Mononuclear cell (primary cell): Measurements from ENCODE around the gene GUCD1. TPM values are rescaled to one million over a fixed set of nuclear protein-coding genes. Genes with fewer than 3 reads are reported as not detected.

Experiments
- H3K27me3 ChIP-seq: 2 replicates; pipeline ENCODE4 v1.6.0; 2011; ENCODE audit warnings: low read length, control low read depth; ENCODE audit not compliant: insufficient read depth
- H3K4me1 ChIP-seq: 2 replicates; pipeline ENCODE4 v1.5.1; 2011; ENCODE audit warnings: mild to moderate bottlenecking, low read length, control low read depth; ENCODE audit not compliant: insufficient read depth
- H3K4me3 ChIP-seq: 2 replicates; pipeline ENCODE4 v1.5.1; 2011; ENCODE audit warnings: mild to moderate bottlenecking, low read length, moderate library complexity
- H3K9me3 ChIP-seq: 2 replicates; pipeline ENCODE4 v1.5.1; 2011; ENCODE audit warnings: low read depth, mild to moderate bottlenecking, control low read depth, low read length
- total RNA-seq: library from RNA; depleted of rRNA; stranded (reverse); fragments of >200 nt; gene quantifications from one replicate; pipeline ENCODE4 v1.2.3, GENCODE V29; 2012

Gene GUCD1
- total RNA-seq, 1 donor, result 88.6 TPM

DNA sequence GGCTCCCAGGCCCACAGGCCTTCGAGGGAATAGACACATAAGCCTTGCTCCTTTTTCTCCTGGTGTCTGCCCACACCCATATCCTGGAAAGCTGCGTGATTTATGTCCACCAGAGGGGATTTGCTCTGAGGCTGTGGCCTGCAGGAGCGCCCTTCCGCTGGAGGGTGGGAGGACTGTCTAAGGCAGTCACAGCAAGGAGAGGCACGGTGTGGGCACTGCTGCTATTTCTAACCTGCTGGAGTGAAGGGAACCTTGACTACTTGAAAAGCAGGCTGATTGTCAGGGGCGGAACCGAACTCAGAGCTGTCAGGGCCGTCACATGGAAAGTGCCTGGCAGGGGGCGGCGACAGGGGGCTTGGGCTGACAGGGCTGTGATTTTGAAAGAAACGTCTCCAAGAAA lies 56.1 kb downstream of the GUCD1 start:
- Histone ChIP-seq H3K4me3 (no peak overlapping the region), H3K4me1 (peaks cover 45% of the 10 kb centered on the region), H3K9me3 (no peaks in the 10 kb centered on the region), H3K27me3 (peaks cover 17% of the 10 kb centered on the region)

DNA sequence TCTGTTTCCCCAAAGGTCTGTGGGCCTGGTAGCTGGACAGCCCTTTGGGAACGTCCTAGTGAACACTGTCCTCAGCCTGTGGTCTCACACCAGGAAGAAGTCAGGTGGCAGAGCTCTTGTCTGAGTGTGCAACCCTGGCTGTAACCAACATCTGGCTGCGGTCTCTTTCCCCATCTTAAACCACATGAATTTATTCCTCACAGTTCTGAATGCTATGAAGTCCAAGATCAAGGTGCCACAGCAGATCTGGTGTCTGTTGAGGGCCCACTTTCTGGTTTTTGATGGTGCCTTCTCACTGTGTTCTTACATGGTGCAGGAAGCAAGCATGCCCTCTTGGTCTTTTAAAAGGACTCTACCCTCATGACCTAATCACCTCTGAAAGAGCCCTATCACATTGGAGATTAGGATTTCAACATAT lies 57.1 kb downstream of the GUCD1 start:
- Histone ChIP-seq H3K4me3 (no peak overlapping the region), H3K9me3 (no peaks in the 10 kb centered on the region), H3K27me3 (peaks cover 22% of the 10 kb centered on the region), H3K4me1 (peaks cover 35% of the 10 kb centered on the region)

DNA sequence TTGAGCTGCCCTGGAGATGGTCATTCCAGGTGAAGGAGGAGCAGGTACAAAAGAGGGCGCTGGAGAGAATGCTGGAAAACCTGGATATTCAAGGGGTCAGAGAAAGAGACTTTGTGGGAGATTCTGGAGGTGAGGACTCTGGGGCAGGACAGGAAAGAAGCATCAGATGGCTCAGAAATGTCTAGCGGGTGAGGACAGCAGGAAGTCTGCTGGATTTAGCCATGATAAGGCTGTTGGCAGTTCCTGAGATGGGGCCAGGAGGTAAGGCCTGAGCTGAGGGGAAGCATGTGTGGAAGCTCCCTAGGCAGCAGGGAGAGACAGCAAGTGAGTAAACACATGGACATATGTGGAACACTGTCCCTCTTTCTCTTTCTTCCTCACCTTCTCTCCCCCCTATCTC lies 58.3 kb downstream of the GUCD1 start:
- Histone ChIP-seq H3K4me3 (no peak overlapping the region), H3K27me3 (peaks cover 22% of the 10 kb centered on the region), H3K4me1 (peaks cover 27% of the 10 kb centered on the region), H3K9me3 (no peaks in the 10 kb centered on the region)

DNA sequence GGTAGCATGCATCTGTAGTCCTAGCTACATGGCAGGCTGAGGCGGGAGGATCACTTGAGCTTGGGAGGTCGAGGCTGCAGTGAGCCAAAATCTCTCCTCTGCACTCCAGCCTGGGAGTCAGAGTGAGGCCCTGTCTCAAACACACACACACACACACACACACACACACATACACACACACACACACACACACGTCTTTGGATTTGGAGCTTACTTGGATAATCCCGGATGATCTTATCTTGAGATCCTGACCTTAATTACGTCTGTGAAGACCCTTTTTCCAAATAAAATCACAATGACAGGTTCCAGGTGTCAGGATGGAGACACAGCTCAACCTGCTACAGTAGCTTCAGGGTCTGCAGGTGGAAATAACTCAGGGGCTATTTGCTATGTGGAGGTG lies 58.7 kb downstream of the GUCD1 start:
- H3K9me3 ChIP-seq, result no peaks in the 10 kb centered on the region
- peaks cover 22% of the 10 kb centered on the region for H3K27me3 ChIP-seq
- no peak overlapping the region for H3K4me3 ChIP-seq
- H3K4me1 ChIP-seq, result peaks cover 27% of the 10 kb centered on the region

DNA sequence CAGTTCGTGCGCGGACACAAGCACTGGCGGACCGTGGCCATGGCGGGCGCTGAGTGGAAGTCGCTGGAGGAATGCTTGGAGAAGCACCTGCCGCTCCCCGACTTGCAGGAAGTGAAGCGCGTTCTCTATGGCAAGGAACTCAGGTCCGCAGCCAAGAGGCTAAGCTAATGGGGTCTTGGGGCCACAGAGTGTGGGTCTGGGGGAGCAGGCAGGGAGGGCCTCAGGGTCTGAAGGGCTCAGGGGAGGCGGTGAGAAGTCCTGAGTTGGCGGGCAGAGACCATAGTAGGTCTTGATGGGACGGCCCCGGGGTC lies 59.6 kb downstream of the GUCD1 start:
- no peak overlapping the region for H3K4me3 ChIP-seq
- H3K4me1 ChIP-seq, result peaks cover 27% of the 10 kb centered on the region
- H3K27me3 ChIP-seq, result peaks cover 22% of the 10 kb centered on the region
- H3K9me3 ChIP-seq, result no peaks in the 10 kb centered on the region

DNA sequence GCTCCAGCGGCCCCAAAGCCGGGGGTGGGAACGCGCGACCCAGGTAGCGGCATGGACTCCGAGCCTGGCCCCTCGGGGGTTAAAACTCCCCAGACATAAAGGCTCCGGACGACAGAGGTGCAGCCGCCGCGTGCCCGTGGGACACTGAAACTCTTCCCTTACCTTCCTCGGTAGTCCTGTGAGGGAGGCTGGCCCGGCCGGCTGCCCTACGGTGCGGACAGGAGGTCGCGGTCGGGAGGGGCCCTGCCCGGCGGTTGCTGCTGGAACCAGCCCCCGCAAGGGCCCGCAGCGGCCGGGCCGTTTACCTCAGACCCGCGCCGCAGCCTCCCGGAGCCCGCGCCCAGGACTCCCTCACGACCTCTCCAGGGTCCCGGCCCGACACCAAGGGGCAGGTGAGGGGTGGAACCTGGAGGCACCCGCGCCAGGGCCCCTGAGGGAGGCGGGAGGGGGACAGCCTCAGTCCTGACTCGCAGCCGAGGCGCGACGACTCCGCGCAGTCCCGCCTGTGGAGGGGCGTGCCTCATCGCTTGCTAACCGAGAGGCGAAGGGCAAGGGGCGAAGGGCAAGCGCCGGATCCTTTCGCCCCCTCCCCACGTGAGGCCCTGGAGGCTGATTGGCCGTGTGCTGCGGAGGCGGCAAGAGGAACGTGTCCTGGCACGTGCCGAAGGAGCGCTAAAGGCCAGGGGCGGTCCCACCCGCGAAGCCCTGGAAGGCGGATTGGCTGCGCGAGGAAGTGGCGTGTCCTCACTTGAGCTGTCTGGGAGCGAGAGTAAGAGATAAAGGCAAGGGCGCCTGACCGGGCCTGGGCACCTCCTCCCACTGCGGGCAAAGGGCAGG lies 60.2 kb downstream of the GUCD1 start, which contains the start of gene UPB1:
Gene UPB1 (plus strand): TSS at position 805 of the 837 bp plus-strand sequence. CDS start 72 bp downstream, outside the sequence.
- H3K4me3 ChIP-seq, result no peak within 1 kb of the TSS
- peaks cover 22% of the 10 kb centered on the region for H3K27me3 ChIP-seq
- H3K4me1 ChIP-seq, result peaks cover 27% of the 10 kb centered on the region
- H3K9me3 ChIP-seq, result no peaks in the 10 kb centered on the region

DNA sequence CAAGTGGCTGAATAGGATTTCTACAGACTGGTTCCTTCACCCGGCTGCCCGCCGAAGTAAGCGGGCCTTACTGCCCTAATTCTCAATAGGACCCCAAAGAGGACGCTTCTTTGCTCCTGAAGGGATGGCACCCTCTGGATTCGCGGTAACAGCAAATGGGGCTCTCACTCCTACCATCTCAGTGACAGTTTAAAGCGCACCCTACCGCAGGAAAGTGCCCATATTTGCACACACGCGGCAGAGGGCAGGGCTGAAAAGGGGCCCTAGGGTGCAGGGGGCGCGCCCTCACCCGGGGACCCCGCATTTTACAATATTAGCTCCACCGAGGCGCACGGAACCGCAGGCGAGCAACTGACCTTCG lies 60.8 kb downstream of the GUCD1 start:
- Histone ChIP-seq H3K9me3 (no peaks in the 10 kb centered on the region), H3K4me1 (peaks cover 27% of the 10 kb centered on the region), H3K27me3 (peaks cover 22% of the 10 kb centered on the region), H3K4me3 (no peak overlapping the region)

DNA sequence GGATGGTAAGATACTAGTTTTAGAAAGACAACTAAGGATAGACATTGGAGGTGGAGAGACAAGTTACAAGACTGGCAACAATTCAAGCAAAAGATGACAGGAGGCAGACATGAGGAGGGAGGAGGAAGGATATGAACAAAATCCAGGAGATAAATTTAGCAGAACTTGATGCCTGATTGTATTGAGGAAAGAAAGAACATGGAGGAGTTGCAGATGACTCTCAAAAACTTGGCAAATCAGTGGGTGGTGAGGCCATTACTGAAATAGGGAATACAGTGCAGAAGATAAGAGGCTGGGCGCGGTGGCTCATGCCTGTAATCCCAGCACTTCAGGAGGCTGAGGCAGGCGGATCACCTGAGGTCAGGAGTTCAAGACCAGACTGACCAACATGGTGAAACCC lies 62.5 kb downstream of the GUCD1 start:
- Histone ChIP-seq H3K4me3 (no peak overlapping the region), H3K9me3 (no peaks in the 10 kb centered on the region), H3K4me1 (peaks cover 10% of the 10 kb centered on the region), H3K27me3 (peaks cover 22% of the 10 kb centered on the region)

Other genes starting within 250 kb of the GUCD1 start
- 34.3 TPM for gene ADORA2A, start 127.5 kb downstream of the GUCD1 start, total RNA-seq
- 3.6 TPM for gene UPB1, start 59.8 kb downstream of the GUCD1 start, total RNA-seq
- gene SNRPD3, start 861 bp upstream of the GUCD1 start, total RNA-seq, result 57.9 TPM
- 0.63 TPM for gene LRRC75B, start 37.9 kb upstream of the GUCD1 start, total RNA-seq
- 8.8 TPM for gene GGT1, start 48.1 kb upstream of the GUCD1 start, total RNA-seq
- gene PIWIL3, start 219.6 kb upstream of the GUCD1 start, total RNA-seq, result not detected